H9 (cell line): ENCODE results near the gene FGFR1OP2. TPM values are rescaled to one million over a fixed set of nuclear protein-coding genes. Genes with fewer than 3 reads are reported as not detected.

ENCODE experiments used
- DNase-seq: peaks from one replicate; pipeline ENCODE4 v3.0.0-alpha.2; 2017
- H2AFZ ChIP-seq: one replicate; pipeline ENCODE4 v1.6.1; 2013; ENCODE audit warnings: mild to moderate bottlenecking, low read length, control low read depth, moderate library complexity
- H2AK5ac ChIP-seq: 2 replicates; pipeline ENCODE4 v1.6.1; 2013; ENCODE audit warnings: low read length, control low read depth, mixed read lengths; ENCODE audit not compliant: insufficient read length
- H2BK120ac ChIP-seq: one replicate; pipeline ENCODE4 v1.6.1; 2013; ENCODE audit warnings: low read depth, mild to moderate bottlenecking, low read length, control low read depth, inconsistent platforms; ENCODE audit not compliant: poor library complexity, severe bottlenecking
- H2BK12ac ChIP-seq: 2 replicates; pipeline ENCODE4 v1.6.1; 2013; ENCODE audit warnings: low read length, control low read depth, mixed read lengths, low read depth; ENCODE audit not compliant: insufficient read length
- H2BK15ac ChIP-seq: 2 replicates; pipeline ENCODE4 v1.6.1; 2013; ENCODE audit warnings: low read depth, low read length, control low read depth
- H2BK20ac ChIP-seq: one replicate; pipeline ENCODE4 v1.6.1; 2013; ENCODE audit warnings: low read depth, mild to moderate bottlenecking, low read length, control low read depth, inconsistent platforms; ENCODE audit not compliant: poor library complexity, severe bottlenecking
- H2BK5ac ChIP-seq: 2 replicates; pipeline ENCODE4 v1.6.1; 2013; ENCODE audit warnings: low read length, control low read depth, mixed read lengths; ENCODE audit not compliant: insufficient read length
- H3K14ac ChIP-seq: 2 replicates; pipeline ENCODE4 v1.6.1; 2013; ENCODE audit warnings: low read length, control low read depth; ENCODE audit not compliant: insufficient read depth
- H3K18ac ChIP-seq: 2 replicates; pipeline ENCODE4 v1.6.1; 2013; ENCODE audit warnings: low read depth, mild to moderate bottlenecking, mixed read lengths, low read length, control low read depth; ENCODE audit not compliant: insufficient read length
- H3K23ac ChIP-seq: 2 replicates; pipeline ENCODE4 v1.6.1; 2013; ENCODE audit warnings: low read length, control low read depth, mixed read lengths, low read depth; ENCODE audit not compliant: insufficient read length
- H3K23me2 ChIP-seq: 2 replicates; pipeline ENCODE4 v1.6.1; 2013; ENCODE audit warnings: low read depth, mild to moderate bottlenecking, mixed read lengths, low read length, control low read depth; ENCODE audit not compliant: insufficient read length, poor library complexity, severe bottlenecking
- H3K27ac ChIP-seq: 2 replicates; pipeline ENCODE4 v1.5.1; 2013; ENCODE audit warnings: low read length, control low read depth, mixed read lengths, low read depth; ENCODE audit not compliant: insufficient read length
- H3K27me3 ChIP-seq: 2 replicates; pipeline ENCODE4 v1.6.1; 2013; ENCODE audit warnings: low read length, control low read depth, inconsistent platforms; ENCODE audit not compliant: insufficient read depth
- H3K4ac ChIP-seq: 2 replicates; pipeline ENCODE4 v1.6.1; 2013; ENCODE audit warnings: low read depth, mild to moderate bottlenecking, control low read depth, inconsistent platforms, low read length, moderate library complexity
- H3K4me1 ChIP-seq: 2 replicates; pipeline ENCODE4 v1.6.1; 2013; ENCODE audit warnings: low read length, control low read depth, inconsistent platforms; ENCODE audit not compliant: insufficient read depth
- H3K4me2 ChIP-seq: 2 replicates; pipeline ENCODE4 v1.6.1; 2013; ENCODE audit warnings: low read length, control low read depth, mixed read lengths; ENCODE audit not compliant: insufficient read length, insufficient read depth
- H3K56ac ChIP-seq: 2 replicates; pipeline ENCODE4 v1.6.1; 2013; ENCODE audit warnings: low read depth, mild to moderate bottlenecking, mixed read lengths, low read length, control low read depth; ENCODE audit not compliant: insufficient read length
- H3K79me1 ChIP-seq: 2 replicates; pipeline ENCODE4 v1.6.1; 2013; ENCODE audit warnings: low read depth, mild to moderate bottlenecking, moderate library complexity, low read length, control low read depth, inconsistent platforms; ENCODE audit not compliant: insufficient read depth, poor library complexity, severe bottlenecking
- H3K79me2 ChIP-seq: 2 replicates; pipeline ENCODE4 v1.6.1; 2013; ENCODE audit warnings: low read length, control low read depth, inconsistent platforms; ENCODE audit not compliant: insufficient read depth
- H3K9ac ChIP-seq: 2 replicates; pipeline ENCODE4 v1.6.1; 2013; ENCODE audit warnings: low read length, control low read depth, mixed read lengths; ENCODE audit not compliant: insufficient read length; ENCODE audit errors: extremely low read depth
- H3K9me3 ChIP-seq: one replicate; pipeline ENCODE4 v1.6.1; 2013; ENCODE audit warnings: low read depth, low read length, inconsistent platforms; ENCODE audit not compliant: control insufficient read depth
- H3T11ph ChIP-seq: one replicate; pipeline ENCODE4 v1.6.1; 2013; ENCODE audit warnings: mild to moderate bottlenecking, low read length, control low read depth, inconsistent platforms
- H4K20me1 ChIP-seq: one replicate; pipeline ENCODE4 v1.6.1; 2013; ENCODE audit not compliant: control insufficient read depth, insufficient read length, insufficient read depth
- H4K5ac ChIP-seq: 2 replicates; pipeline ENCODE4 v1.6.1; 2013; ENCODE audit warnings: low read depth, mild to moderate bottlenecking, mixed read lengths, low read length, control low read depth; ENCODE audit not compliant: insufficient read length
- H4K8ac ChIP-seq: replicated peaks from 2 replicates; pipeline ENCODE4 v1.6.1; 2013; ENCODE audit warnings: low read length, control low read depth, mixed read lengths, low read depth; ENCODE audit not compliant: insufficient read length
- H4K91ac ChIP-seq: 2 replicates; pipeline ENCODE4 v1.6.1; 2013; ENCODE audit warnings: low read depth, mild to moderate bottlenecking, moderate library complexity, mixed read lengths, low read length, control low read depth; ENCODE audit not compliant: insufficient read length
- H3K27ac Mint-ChIP-seq, 3 experiments: 2 replicates in 2 of 3; 3 replicates in 1 of 3; pipeline ENCODE4 v1.8.0; 2020 to 2021; ENCODE audit warnings: mixed read lengths in 3 of 3, mild to moderate bottlenecking in 1 of 3, moderate library complexity in 1 of 3
- H3K27me3 Mint-ChIP-seq: 2 replicates; pipeline ENCODE4 v1.8.0; 2021; ENCODE audit warnings: low read depth, mild to moderate bottlenecking, moderate library complexity, mixed read lengths
- H3K36me3 Mint-ChIP-seq, 3 experiments: 2 replicates in 2 of 3; 3 replicates in 1 of 3; pipeline ENCODE4 v1.8.0; 2020 to 2021; ENCODE audit warnings: low read depth in 3 of 3, mixed read lengths in 3 of 3; ENCODE audit not compliant: insufficient read depth in 1 of 3
- H3K4me1 Mint-ChIP-seq, 2 experiments: 2 replicates each; pipeline ENCODE4 v1.8.0; 2020; ENCODE audit warnings: mixed read lengths in 2 of 2
- H3K4me3 Mint-ChIP-seq, 2 experiments: 2 replicates in 1 of 2; 3 replicates in 1 of 2; pipeline ENCODE4 v1.8.0; 2020 to 2021; ENCODE audit warnings: mild to moderate bottlenecking in 2 of 2, mixed read lengths in 2 of 2, moderate library complexity in 1 of 2
- H3K9me3 Mint-ChIP-seq, 2 experiments: 2 replicates in 1 of 2; 3 replicates in 1 of 2; pipeline ENCODE4 v1.8.0; 2020; ENCODE audit warnings: mild to moderate bottlenecking in 2 of 2, mixed read lengths in 2 of 2, moderate library complexity in 1 of 2
- CTCF ChIP-seq: fragments of 200-600 bp; sonication (generic); conservative IDR thresholded peaks from 3 replicates; pipeline ENCODE4 v1.8.0; 2021; ENCODE audit warnings: antibody characterized with exemption, mild to moderate bottlenecking
- WGBS: extraction: QIAGEN DNeasy Blood & Tissue Kit; methylation state at CpG from one replicate; pipeline ENCODE4 v1.1.7; 2013; ENCODE audit warnings: missing lambda C conversion rate, low lambda C conversion rate, mixed read lengths; ENCODE audit not compliant: insufficient read length; ENCODE audit errors: extremely low coverage; 5-methylcytosine and 5-hydroxymethylcytosine counted together
- total RNA-seq: library from RNA; stranded (reverse); gene quantifications from 2 replicates; pipeline ENCODE4 v1.2.1, GENCODE V29; 2021

The FGFR1OP2 gene
- total RNA-seq, 1 experiment from 2014 or later = 30.0 TPM

GRCh38 chr12:26935636-26936378 is 2.5 kb upstream of the FGFR1OP2 start:
- no peak overlapping the region for H3K23ac ChIP-seq
- no peak overlapping the region for H4K91ac ChIP-seq
- peaks cover 11% of the 10 kb centered on the region for H3K79me1 ChIP-seq
- no peak overlapping the region for H3K18ac ChIP-seq
- H2BK20ac ChIP-seq = no peak overlapping the region
- no peak for TF ChIP-seq CTCF
- DNase-seq = no peak
- no peak overlapping the region for H3T11ph ChIP-seq
- H3K9ac ChIP-seq = peak overlapping the region; percentile 3
- no peak overlapping the region for H4K5ac ChIP-seq
- no peaks in the 10 kb centered on the region for H3K27me3 Mint-ChIP-seq
- H3K9me3 Mint-ChIP-seq = no peaks in the 10 kb centered on the region
- H3K4me1 ChIP-seq = peaks cover 3% of the 10 kb centered on the region; the same call in 1 of the 2 replicates
- no peak overlapping the region for H2BK120ac ChIP-seq
- no peak overlapping the region for H3K14ac ChIP-seq
- no peak overlapping the region for H2AK5ac ChIP-seq
- WGBS = no CpG with 5 or more reads among the region's 7 CpGs
- no peak overlapping the region for H3K27ac Mint-ChIP-seq
- peaks cover 19 to 20% of the 10 kb centered on the region in 2 experiments for H3K4me1 Mint-ChIP-seq
- no peak overlapping the region for H2BK15ac ChIP-seq
- peak overlapping the region; percentile 10 to 98; a peak in 1 of 5 replicates for H3K4me3 Mint-ChIP-seq
- H2BK5ac ChIP-seq = no peak overlapping the region
- no peak overlapping the region for H4K8ac ChIP-seq
- H2AFZ ChIP-seq = no peak overlapping the region
- no peaks in the 10 kb centered on the region for H3K23me2 ChIP-seq
- H3K4ac ChIP-seq = no peak overlapping the region
- H2BK12ac ChIP-seq = no peak overlapping the region
- H4K20me1 ChIP-seq = no peaks in the 10 kb centered on the region
- H3K27me3 ChIP-seq = no peaks in the 10 kb centered on the region
- H3K36me3 Mint-ChIP-seq = peaks cover 7 to 23% (median 20%) of the 10 kb centered on the region in 3 experiments; a peak in 5 of 7 replicates
- H3K4me2 ChIP-seq = no peak overlapping the region
- H3K56ac ChIP-seq = no peak overlapping the region
- H3K27ac ChIP-seq = no peak overlapping the region
- no peaks in the 10 kb centered on the region for H3K9me3 ChIP-seq
- peaks cover 14% of the 10 kb centered on the region; the same call in 1 of the 2 replicates for H3K79me2 ChIP-seq
